H1 (cell line): ENCODE data around the gene ENTR1. TPM values are rescaled to one million over a fixed set of nuclear protein-coding genes. Genes with fewer than 3 reads are reported as not detected.

Source experiments
- ATF3 ChIP-seq: IDR thresholded peaks from 2 replicates; pipeline ENCODE4 v1.6.1; 2011; ENCODE audit warnings: low read depth, mild to moderate bottlenecking, low read length; ENCODE audit not compliant: insufficient read depth
- BACH1 ChIP-seq: IDR thresholded peaks from 2 replicates; pipeline ENCODE4 v1.6.1; 2012; ENCODE audit warnings: low read length, improper control_type of control experiment
- CBX5 ChIP-seq: fragments of 300-800, 300-1000 bp; sonication (generic); IDR thresholded peaks from 2 replicates; pipeline ENCODE4 v1.7.1; 2016; ENCODE audit warnings: antibody characterized with exemption, low read length, low read depth
- EGR1 ChIP-seq: IDR thresholded peaks from 2 replicates; pipeline ENCODE4 v1.6.1; 2011; ENCODE audit warnings: low read depth, low read length, borderline replicate concordance
- FOSL1 ChIP-seq: IDR thresholded peaks from 2 replicates; pipeline ENCODE4 v1.6.1; 2011; ENCODE audit warnings: mild to moderate bottlenecking, low read depth, low read length, moderate library complexity; ENCODE audit not compliant: insufficient read depth
- GTF2F1 ChIP-seq: IDR thresholded peaks from 2 replicates; pipeline ENCODE4 v1.6.1; 2012; ENCODE audit warnings: low read depth, low read length, improper control_type of control experiment, borderline replicate concordance
- MAFK ChIP-seq: IDR thresholded peaks from 2 replicates; pipeline ENCODE4 v1.6.1; 2012; ENCODE audit warnings: low read depth, mild to moderate bottlenecking, improper control_type of control experiment, low read length
- PHF8 ChIP-seq: fragments of 200-600 bp; sonication (generic); conservative IDR thresholded peaks from 2 replicates; pipeline ENCODE4 v1.7.1; 2012; ENCODE audit warnings: low read depth, mild to moderate bottlenecking, inconsistent platforms, low read length, moderate library complexity
- SP2 ChIP-seq: IDR thresholded peaks from 2 replicates; pipeline ENCODE4 v1.6.1; 2012; ENCODE audit warnings: mild to moderate bottlenecking, low read length, inconsistent platforms
- SRF ChIP-seq: IDR thresholded peaks from 2 replicates; pipeline ENCODE4 v1.6.1; 2011; ENCODE audit warnings: mild to moderate bottlenecking, low read depth, low read length, moderate library complexity
- polyA plus RNA-seq, 7 experiments: library from polyadenylated mRNA; depleted of rRNA in 3 of 7; stranded (reverse) in 5 of 7; unstranded in 2 of 7; fragments of >200 nt in 5 of 7; fragments of 200-250 nt in 2 of 7; gene quantifications; 1 replicate in 5 of 7; 2 replicates in 1 of 7; 4 replicates in 1 of 7; pipeline versions ENCODE4 v1.2.1 to v1.2.3, GENCODE V29; 2011 to 2013; ENCODE audit warnings: missing spikeins in 2 of 7, mixed read lengths in 2 of 7
- total RNA-seq: library from RNA; stranded (reverse); fragmentation: NEBNext Ultra II Directional; extraction: Animal tissue kit (Norgen Biotek cat#: 25700); gene quantifications from 2 replicates; pipeline ENCODE4 v1.2.1, GENCODE V29; 2021
- TF ChIP-seq, protein P1 (sequence below): fragments of 300-600 bp; sonication (generic); IDR thresholded peaks from 2 replicates; pipeline ENCODE4 v1.7.1; 2012; ENCODE audit warnings: low read length, moderate library complexity, mild to moderate bottlenecking, inconsistent platforms; ENCODE audit not compliant: insufficient replicate concordance

ENTR1 gene
- total and polyA plus RNA-seq, 2 of the 8 experiments (the other 6 are each of a cell fraction or from before 2014, with no cell fraction given): 65.2 to 102 TPM

GRCh38 chr9:136361047-136361753 lies 49.2 kb downstream of the ENTR1 start (continued):
- TF ChIP-seq EGR1 (no peak), MAFK (no peak), CBX5 (no peak), SP2 (no peak), BACH1 (no peak), PHF8 (no peak), SRF (no peak), FOSL1 (no peak), GTF2F1 (no peak), ATF3 (no peak)
- TF ChIP-seq, protein P1, sequence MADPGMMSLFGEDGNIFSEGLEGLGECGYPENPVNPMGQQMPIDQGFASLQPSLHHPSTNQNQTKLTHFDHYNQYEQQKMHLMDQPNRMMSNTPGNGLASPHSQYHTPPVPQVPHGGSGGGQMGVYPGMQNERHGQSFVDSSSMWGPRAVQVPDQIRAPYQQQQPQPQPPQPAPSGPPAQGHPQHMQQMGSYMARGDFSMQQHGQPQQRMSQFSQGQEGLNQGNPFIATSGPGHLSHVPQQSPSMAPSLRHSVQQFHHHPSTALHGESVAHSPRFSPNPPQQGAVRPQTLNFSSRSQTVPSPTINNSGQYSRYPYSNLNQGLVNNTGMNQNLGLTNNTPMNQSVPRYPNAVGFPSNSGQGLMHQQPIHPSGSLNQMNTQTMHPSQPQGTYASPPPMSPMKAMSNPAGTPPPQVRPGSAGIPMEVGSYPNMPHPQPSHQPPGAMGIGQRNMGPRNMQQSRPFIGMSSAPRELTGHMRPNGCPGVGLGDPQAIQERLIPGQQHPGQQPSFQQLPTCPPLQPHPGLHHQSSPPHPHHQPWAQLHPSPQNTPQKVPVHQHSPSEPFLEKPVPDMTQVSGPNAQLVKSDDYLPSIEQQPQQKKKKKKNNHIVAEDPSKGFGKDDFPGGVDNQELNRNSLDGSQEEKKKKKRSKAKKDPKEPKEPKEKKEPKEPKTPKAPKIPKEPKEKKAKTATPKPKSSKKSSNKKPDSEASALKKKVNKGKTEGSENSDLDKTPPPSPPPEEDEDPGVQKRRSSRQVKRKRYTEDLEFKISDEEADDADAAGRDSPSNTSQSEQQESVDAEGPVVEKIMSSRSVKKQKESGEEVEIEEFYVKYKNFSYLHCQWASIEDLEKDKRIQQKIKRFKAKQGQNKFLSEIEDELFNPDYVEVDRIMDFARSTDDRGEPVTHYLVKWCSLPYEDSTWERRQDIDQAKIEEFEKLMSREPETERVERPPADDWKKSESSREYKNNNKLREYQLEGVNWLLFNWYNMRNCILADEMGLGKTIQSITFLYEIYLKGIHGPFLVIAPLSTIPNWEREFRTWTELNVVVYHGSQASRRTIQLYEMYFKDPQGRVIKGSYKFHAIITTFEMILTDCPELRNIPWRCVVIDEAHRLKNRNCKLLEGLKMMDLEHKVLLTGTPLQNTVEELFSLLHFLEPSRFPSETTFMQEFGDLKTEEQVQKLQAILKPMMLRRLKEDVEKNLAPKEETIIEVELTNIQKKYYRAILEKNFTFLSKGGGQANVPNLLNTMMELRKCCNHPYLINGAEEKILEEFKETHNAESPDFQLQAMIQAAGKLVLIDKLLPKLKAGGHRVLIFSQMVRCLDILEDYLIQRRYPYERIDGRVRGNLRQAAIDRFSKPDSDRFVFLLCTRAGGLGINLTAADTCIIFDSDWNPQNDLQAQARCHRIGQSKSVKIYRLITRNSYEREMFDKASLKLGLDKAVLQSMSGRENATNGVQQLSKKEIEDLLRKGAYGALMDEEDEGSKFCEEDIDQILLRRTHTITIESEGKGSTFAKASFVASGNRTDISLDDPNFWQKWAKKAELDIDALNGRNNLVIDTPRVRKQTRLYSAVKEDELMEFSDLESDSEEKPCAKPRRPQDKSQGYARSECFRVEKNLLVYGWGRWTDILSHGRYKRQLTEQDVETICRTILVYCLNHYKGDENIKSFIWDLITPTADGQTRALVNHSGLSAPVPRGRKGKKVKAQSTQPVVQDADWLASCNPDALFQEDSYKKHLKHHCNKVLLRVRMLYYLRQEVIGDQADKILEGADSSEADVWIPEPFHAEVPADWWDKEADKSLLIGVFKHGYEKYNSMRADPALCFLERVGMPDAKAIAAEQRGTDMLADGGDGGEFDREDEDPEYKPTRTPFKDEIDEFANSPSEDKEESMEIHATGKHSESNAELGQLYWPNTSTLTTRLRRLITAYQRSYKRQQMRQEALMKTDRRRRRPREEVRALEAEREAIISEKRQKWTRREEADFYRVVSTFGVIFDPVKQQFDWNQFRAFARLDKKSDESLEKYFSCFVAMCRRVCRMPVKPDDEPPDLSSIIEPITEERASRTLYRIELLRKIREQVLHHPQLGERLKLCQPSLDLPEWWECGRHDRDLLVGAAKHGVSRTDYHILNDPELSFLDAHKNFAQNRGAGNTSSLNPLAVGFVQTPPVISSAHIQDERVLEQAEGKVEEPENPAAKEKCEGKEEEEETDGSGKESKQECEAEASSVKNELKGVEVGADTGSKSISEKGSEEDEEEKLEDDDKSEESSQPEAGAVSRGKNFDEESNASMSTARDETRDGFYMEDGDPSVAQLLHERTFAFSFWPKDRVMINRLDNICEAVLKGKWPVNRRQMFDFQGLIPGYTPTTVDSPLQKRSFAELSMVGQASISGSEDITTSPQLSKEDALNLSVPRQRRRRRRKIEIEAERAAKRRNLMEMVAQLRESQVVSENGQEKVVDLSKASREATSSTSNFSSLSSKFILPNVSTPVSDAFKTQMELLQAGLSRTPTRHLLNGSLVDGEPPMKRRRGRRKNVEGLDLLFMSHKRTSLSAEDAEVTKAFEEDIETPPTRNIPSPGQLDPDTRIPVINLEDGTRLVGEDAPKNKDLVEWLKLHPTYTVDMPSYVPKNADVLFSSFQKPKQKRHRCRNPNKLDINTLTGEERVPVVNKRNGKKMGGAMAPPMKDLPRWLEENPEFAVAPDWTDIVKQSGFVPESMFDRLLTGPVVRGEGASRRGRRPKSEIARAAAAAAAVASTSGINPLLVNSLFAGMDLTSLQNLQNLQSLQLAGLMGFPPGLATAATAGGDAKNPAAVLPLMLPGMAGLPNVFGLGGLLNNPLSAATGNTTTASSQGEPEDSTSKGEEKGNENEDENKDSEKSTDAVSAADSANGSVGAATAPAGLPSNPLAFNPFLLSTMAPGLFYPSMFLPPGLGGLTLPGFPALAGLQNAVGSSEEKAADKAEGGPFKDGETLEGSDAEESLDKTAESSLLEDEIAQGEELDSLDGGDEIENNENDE: no peak
